IPS-18c (cell line): Measurements from ENCODE around the gene COL18A1.
"Not testable (repeated sequence)": the region's sequence is repeated elsewhere in the genome, so short reads cannot be mapped to it uniquely, and the experiment has no call there.

Source experiments
- H3K4me3 ChIP-seq: 2 replicates; pipeline ENCODE4 v1.7.0; 2013; ENCODE audit warnings: low read depth, mild to moderate bottlenecking, low read length, moderate library complexity; ENCODE audit not compliant: insufficient read depth
- H3K9me3 ChIP-seq: one replicate; pipeline ENCODE4 v1.6.1; 2013; ENCODE audit warnings: mild to moderate bottlenecking, low read length, moderate library complexity; ENCODE audit not compliant: control insufficient read depth, insufficient read depth

Gene COL18A1

DNA sequence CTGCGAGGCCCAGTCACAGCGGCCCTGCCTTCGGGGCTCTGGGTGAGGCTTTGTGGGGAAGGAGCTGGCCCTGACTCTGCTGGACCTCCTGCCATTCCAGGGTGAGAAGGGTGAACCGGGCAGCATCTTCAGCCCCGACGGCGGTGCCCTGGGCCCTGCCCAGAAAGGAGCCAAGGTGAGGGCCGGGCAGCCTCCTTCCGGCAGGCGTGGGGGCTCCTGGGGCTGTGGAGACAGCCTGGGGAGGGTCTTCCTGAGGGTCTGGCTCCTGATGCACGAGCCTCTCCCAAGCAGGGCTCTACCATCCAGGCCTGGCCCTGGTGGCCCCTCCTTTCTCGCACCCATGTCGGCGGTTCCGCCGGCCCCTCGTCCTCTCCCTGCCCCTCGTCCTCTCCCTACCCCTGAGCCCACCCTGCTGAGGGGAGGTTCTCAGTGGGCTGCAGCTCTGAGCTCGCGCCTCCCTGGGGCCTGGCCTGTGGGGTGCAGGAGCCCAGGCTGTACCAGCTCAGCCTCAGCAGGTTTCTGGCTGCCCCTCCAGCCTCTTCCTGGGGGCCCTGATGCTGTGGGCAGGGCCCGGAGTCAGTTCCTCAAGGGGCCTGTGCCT lies 88.5 kb downstream of the COL18A1 start:
- no peaks in the 10 kb centered on the region for H3K9me3 ChIP-seq

GRCh38 chr21:45494135-45494850 lies 89.3 kb downstream of the COL18A1 start:
- H3K9me3 ChIP-seq, result no peaks in the 10 kb centered on the region

More for the DNA sequence above, 88.5 kb downstream of the COL18A1 start:
- no peak overlapping the region for H3K4me3 ChIP-seq

GRCh38 chr21:45494851-45495680 lies 90.1 kb downstream of the COL18A1 start:
- H3K4me3 ChIP-seq, result no peak overlapping the region
- no peaks in the 10 kb centered on the region for H3K9me3 ChIP-seq

More at GRCh38 chr21:45494135-45494850, 89.3 kb downstream of the COL18A1 start:
- H3K4me3 ChIP-seq, result no peak overlapping the region

DNA sequence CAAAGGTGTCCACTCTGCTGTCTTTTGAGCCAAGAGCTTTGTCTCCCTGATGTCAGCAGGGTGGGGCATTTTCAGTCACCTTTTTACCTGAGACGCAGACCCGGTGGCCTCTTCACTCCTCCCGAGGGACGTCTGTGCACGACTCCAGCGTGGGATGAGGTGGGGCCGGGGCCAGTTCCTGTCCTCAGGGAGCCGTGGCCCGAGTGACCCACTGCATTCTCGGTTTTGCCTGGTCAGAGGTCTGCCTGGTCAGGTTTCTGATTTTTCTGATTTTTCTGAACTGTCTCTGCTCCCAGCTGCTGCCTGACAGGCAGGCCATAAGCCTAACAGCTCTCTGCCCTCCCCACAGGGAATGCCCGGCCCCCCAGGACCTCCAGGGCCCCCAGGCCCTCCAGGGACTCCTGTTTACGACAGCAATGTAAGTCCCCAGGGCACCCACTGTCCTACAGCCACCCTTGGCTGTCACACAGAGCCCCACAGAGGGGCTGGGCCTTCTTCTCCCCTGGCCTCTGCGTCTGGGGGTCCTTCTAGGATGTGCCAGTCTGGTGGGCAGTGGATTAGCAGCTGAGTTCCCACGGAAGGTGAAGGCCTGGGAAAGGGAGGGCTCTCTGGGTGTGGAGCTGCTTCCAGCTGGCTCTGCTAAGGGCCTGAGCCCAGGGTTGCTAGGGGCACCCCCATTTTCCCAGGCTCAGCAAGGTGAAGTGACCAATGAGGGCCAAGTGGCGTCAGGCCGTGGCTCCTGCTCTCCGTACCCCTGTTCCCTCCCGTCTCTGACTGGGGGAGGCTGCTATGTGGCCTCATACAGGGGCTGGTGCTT lies 91.4 kb downstream of the COL18A1 start:
- Histone ChIP-seq H3K4me3 (no peak overlapping the region), H3K9me3 (no peaks in the 10 kb centered on the region)

DNA sequence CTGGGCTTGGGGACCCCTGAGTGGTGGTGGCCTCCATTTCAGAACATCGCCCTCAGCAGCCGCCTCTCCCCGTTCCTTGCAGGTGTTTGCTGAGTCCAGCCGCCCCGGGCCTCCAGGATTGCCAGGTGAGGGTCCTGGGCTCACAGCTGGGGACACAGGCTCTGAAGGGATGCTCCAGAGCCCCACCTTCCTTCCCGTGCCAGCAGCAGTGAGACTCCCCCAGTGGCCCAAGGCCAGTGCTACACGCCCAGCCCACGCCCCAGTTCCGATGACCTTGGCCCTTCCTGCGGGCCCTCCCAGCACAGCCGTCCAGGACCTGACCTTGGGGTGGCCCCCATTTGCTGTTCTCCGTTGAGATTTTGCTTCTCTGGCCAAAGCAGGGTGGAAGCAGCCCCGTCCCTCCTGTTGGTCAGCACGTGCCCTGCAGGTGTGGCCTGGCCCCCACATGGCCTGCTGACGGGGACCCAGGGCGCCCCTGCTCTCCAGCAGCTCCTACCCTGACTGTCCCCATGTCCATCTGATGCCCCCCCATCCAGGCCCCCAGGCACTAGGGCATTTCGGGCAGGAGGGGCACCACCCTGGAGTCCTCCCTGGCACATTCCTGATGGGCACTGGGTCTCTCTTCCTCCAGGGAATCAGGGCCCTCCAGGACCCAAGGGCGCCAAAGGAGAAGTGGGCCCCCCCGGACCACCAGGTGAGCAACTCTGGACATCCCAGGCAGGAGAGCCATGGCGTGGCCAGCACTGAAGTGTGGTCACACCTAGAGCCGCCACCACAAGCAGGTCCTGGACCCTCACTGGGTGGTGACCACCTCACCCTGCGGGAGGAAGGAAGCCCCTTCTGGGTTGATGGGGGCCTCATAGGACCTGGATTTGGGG lies 92.2 kb downstream of the COL18A1 start:
- Histone ChIP-seq H3K9me3 (no peaks in the 10 kb centered on the region), H3K4me3 (no peak overlapping the region)

- Histone ChIP-seq H3K4me3 (no peak overlapping the region), H3K9me3 (no peaks in the 10 kb centered on the region)
These were observed 93.1 kb downstream of the COL18A1 start for GRCh38 chr21:45497846-45498645.

GRCh38 chr21:45498646-45499000 lies 93.7 kb downstream of the COL18A1 start:
- Histone ChIP-seq H3K9me3 (no peaks in the 10 kb centered on the region), H3K4me3 (no peak overlapping the region)

DNA sequence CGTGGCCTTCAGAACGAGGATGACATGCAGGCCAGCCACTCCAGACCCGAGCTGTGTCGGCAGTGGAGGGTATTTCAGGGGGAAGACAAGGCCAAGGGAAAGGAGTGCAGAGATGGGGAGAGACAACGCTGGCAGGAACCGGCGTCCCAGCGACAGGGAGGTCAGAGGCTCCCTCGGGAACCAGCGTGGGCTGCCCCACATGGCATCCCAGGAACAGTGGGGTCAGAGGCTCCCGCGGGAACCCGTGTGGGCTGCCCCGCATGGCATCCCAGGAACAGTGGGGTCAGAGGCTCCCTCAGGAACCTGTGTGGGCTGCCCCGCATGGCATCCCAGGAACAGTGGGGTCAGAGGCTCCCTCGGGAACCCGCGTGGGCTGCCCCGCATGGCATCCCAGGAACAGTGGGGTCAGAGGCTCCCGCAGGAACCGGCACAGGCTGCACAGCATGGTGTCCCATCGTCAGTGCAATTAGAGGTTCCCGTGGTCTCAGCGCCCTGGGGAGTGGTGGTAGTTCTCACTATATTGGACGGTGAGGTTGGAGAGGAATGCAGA lies 94.3 kb downstream of the COL18A1 start:
- no peaks in the 10 kb centered on the region for H3K9me3 ChIP-seq
- H3K4me3 ChIP-seq, result no peak overlapping the region

DNA sequence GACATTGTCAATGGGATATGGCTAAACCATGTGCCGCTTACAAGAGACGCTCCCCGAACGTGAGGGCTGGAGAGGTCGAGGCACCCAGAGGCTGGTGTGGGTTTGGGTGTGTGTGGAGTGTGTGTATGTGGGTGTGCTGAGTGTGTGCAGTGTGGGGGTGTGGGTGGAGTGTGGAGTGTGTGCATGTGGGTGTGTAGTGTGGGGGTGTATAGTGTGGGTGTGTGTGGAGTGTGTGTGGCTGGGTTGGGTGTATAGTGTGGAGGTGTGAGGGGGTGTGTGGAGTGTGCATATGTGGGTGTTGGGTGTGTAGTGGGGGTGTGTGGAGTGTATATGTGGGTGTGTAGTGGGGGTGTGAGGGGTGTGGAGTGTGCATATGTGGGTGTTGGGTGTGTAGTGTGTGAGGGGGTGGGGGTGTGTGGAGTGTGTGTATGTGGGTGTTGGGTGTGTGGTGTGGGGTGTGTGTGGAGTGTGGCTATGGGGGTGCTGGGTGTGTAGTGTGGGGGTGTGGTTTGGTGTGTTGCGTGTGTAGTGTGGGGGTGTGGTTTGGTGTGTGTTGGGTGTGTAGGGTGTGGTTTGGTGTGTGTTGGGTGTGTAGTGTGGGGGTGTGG lies 95.1 kb downstream of the COL18A1 start:
- Histone ChIP-seq H3K9me3 (no peaks in the 10 kb centered on the region), H3K4me3 (no peak overlapping the region)

DNA sequence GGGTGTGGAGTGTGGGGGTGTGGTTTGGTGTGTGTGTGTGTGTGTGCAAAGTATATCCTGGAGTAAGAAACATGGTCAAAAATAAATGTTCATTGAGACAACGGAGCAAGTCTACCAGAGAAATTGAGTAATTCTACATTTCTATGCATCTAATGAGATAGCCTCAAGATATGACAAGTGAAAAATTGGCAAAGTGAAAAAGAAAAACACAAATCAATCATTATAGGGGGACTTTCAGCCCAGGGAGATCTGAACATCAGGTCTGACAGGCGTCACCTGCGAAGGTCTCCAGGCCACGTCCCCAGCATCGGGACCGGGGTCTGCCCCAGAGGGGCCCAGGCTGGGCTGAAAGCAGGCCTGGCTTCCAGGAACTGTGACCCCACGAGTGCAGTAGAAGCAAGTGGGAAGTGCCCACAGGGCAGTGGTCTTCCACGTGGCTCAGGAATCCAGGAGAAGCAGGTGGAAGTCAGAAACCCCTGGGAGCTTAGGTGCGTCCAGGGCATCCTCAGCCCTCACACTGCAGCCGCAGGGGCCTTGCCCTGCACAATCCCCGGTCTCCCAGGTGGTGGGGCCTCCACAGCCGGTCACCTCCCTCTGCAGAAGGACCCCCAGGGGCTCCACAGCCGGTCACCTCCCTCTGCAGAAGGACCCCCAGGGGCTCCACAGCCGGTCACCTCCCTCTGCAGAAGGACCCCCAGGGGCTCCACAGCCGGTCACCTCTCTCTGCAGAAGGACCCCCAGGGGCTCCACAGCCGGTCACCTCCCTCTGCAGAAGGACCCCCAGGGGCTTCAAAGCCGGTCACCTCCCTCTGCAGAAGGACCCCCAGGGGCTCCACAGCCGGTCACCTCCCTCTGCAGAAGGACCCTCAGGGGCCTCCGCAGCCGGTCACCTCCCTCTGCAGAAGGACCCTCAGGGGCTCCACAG lies 96.4 kb downstream of the COL18A1 start:
- H3K4me3 ChIP-seq, result not testable (repeated sequence)

DNA sequence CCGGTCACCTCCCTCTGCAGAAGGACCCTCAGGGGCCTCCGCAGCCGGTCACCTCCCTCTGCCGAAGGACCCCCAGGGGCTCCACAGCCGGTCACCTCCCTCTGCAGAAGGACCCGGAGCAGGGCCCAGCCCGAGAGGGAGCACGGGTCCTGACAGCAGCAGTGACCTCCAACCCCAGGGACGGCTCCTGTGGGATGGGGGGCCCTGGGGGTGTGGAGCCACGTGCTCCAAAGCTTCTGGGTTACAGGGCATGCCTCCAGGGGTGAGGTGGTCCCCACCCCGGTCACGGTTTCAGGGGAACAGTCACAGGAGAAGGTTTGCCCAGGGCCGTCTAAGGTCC lies 97.0 kb downstream of the COL18A1 start:
- Histone ChIP-seq H3K4me3 (no peak overlapping the region), H3K9me3 (no peaks in the 10 kb centered on the region)

More for the DNA sequence above, 96.4 kb downstream of the COL18A1 start:
- H3K9me3 ChIP-seq, result not testable (repeated sequence)

DNA sequence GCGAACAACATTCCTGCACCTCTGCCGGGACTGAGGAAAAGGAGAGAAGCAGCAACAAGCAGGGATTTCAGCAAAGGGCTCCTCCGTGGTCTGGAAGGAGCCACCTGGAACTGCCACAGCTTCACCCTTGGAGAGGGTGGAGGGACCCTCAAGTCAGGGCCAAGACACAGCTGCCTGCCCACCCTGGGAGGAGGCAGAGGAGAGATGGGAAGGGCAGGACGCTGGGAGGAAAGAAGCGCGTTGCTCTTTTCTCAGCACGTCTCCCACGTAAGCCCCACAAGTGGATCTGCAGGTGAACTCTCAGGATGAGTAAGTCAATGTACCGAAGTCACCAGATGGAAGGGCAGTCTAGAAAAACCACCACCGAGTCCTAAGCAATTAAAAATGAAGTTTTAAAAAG lies 97.6 kb downstream of the COL18A1 start:
- Histone ChIP-seq H3K9me3 (no peaks in the 10 kb centered on the region), H3K4me3 (no peak overlapping the region)

GRCh38 chr21:45503226-45503625 lies 98.3 kb downstream of the COL18A1 start:
- H3K9me3 ChIP-seq, result not testable (repeated sequence)

GRCh38 chr21:45504021-45504515 lies 99.1 kb downstream of the COL18A1 start:
- Histone ChIP-seq H3K4me3 (no peak overlapping the region), H3K9me3 (no peaks in the 10 kb centered on the region)

More at GRCh38 chr21:45503226-45503625, 98.3 kb downstream of the COL18A1 start:
- H3K4me3 ChIP-seq, result not testable (repeated sequence)
